GM18519 (cell line): ENCODE measurements around the gene FXYD4.

Experiments used
- ATAC-seq: cut with Tn5 transposase; IDR thresholded peaks from one replicate; pipeline ENCODE4 v1.9.1; 2021; ENCODE audit warnings: mild to moderate bottlenecking, moderate library complexity; ENCODE audit not compliant: unreplicated experiment, low FRiP score

FXYD4 gene

GRCh38 chr10:43393606-43394360 is 22.3 kb downstream of the FXYD4 start:
- no peak for ATAC-seq

- no peak for ATAC-seq
Measured at GRCh38 chr10:43394868-43395267, 23.4 kb downstream of the FXYD4 start.

- ATAC-seq = no peak
Measured at GRCh38 chr10:43395571-43396060, 24.2 kb downstream of the FXYD4 start.

- peak; percentile 20 for ATAC-seq
Measured at GRCh38 chr10:43396061-43396927, 24.9 kb downstream of the FXYD4 start.

GRCh38 chr10:43396928-43397624 is 25.6 kb downstream of the FXYD4 start:
- peak; percentile 72 for ATAC-seq

GRCh38 chr10:43398939-43399319 is 27.5 kb downstream of the FXYD4 start:
- ATAC-seq = no peak

- no peak for ATAC-seq
Measured at GRCh38 chr10:43399320-43400310, 28.2 kb downstream of the FXYD4 start.

- ATAC-seq = no peak
Measured at GRCh38 chr10:43401627-43402026, 30.2 kb downstream of the FXYD4 start.

GRCh38 chr10:43402176-43402575 is 30.7 kb downstream of the FXYD4 start:
- no peak for ATAC-seq

GRCh38 chr10:43402880-43403452 is 31.5 kb downstream of the FXYD4 start:
- ATAC-seq = no peak

- ATAC-seq = no peak
Measured at GRCh38 chr10:43403911-43404703, 32.7 kb downstream of the FXYD4 start.

GRCh38 chr10:43404704-43405084 is 33.3 kb downstream of the FXYD4 start:
- ATAC-seq = no peak

- ATAC-seq = no peak
Measured at GRCh38 chr10:43407148-43407575, 35.7 kb downstream of the FXYD4 start.

GRCh38 chr10:43407576-43408330 is 36.3 kb downstream of the FXYD4 start:
- peak; percentile 43 for ATAC-seq

GRCh38 chr10:43408331-43408709 is 36.9 kb downstream of the FXYD4 start:
- no peak for ATAC-seq

GRCh38 chr10:43408710-43409384 is 37.4 kb downstream of the FXYD4 start, which contains the start of gene HNRNPF:
Gene HNRNPF, minus strand, starts transcription at chr10:43409186. Its CDS starts 21,302 bp downstream, at chr10:43387884.
- ATAC-seq = peak; percentile 53

- ATAC-seq = no peak
Measured at GRCh38 chr10:43409385-43410109, 38.1 kb downstream of the FXYD4 start.
